T1000 (cell line): Measurements from ENCODE around the gene LRMDA.

Experiments
- DNase-seq: peaks from one replicate; lab custom pipeline; 2025; ENCODE audit warnings: mixed read lengths; lab: John Stamatoyannopoulos, UW

The LRMDA gene

GRCh38 chr10:76029782-76030181, 598.4 kb downstream of the LRMDA start:
- no peak for DNase-seq

- no peak for DNase-seq
Observed at GRCh38 chr10:76031099-76031498, 599.7 kb downstream of the LRMDA start.

GRCh38 chr10:76031769-76032699, 600.6 kb downstream of the LRMDA start:
- no peak for DNase-seq

- no peak for DNase-seq
Observed at GRCh38 chr10:76032700-76033039, 601.2 kb downstream of the LRMDA start.

GRCh38 chr10:76033457-76034196, 602.2 kb downstream of the LRMDA start:
- no peak for DNase-seq

GRCh38 chr10:76034353-76035205, 603.2 kb downstream of the LRMDA start:
- no peak for DNase-seq

- DNase-seq = no peak
Observed at GRCh38 chr10:76035206-76036110, 604.0 kb downstream of the LRMDA start.

GRCh38 chr10:76036111-76036940, 604.9 kb downstream of the LRMDA start:
- peak; percentile 55 for DNase-seq

- no peak for DNase-seq
Observed at GRCh38 chr10:76036962-76037361, 605.5 kb downstream of the LRMDA start.

- DNase-seq = no peak
Observed at GRCh38 chr10:76037531-76038155, 606.2 kb downstream of the LRMDA start.

- no peak for DNase-seq
Observed at GRCh38 chr10:76038696-76039095, 607.3 kb downstream of the LRMDA start.

GRCh38 chr10:76040107-76040829, 608.8 kb downstream of the LRMDA start:
- DNase-seq = no peak

- DNase-seq = no peak
Observed at GRCh38 chr10:76040830-76041220, 609.4 kb downstream of the LRMDA start.

GRCh38 chr10:76041551-76041950, 610.1 kb downstream of the LRMDA start:
- no peak for DNase-seq

- no peak for DNase-seq
Observed at GRCh38 chr10:76043261-76043660, 611.8 kb downstream of the LRMDA start.

- no peak for DNase-seq
Observed at GRCh38 chr10:76044751-76045150, 613.3 kb downstream of the LRMDA start.

- DNase-seq = no peak
Observed at GRCh38 chr10:76045174-76045573, 613.8 kb downstream of the LRMDA start.

GRCh38 chr10:76047521-76047920, 616.1 kb downstream of the LRMDA start:
- no peak for DNase-seq
